B cell (primary cell): Measurements from ENCODE around the gene LGALS3. TPM values are rescaled to one million over a fixed set of nuclear protein-coding genes. Genes with fewer than 3 reads are reported as not detected.

Experiments used
- ATAC-seq: fragments of 200-7000 bp; cut with Tn5 transposase; one replicate; pipeline ENCODE4 v1.10.0; 2021; ENCODE audit warnings: low read depth, mild to moderate bottlenecking, moderate number of reproducible peaks, moderate library complexity
- CTCF ChIA-PET: fragments of 350-600 bp; sonication (Branson Sonifier 250); formaldehyde crosslinking; loops from one replicate; lab custom pipeline; 2021; ENCODE audit warnings: antibody characterized with exemption, inconsistent platforms; lab: Charles Lee
- POLR2A ChIA-PET: fragments of 350-600 bp; sonication (Branson Sonifier 250); formaldehyde crosslinking; loops from one replicate; lab custom pipeline; 2021; ENCODE audit warnings: antibody characterized with exemption; lab: Charles Lee
- DNase-seq: peaks from one replicate; pipeline ENCODE4 v3.0.0; 2013
- H2AFZ ChIP-seq: 2 replicates; pipeline ENCODE4 v1.6.1; 2012; ENCODE audit warnings: mild to moderate bottlenecking, low read depth, low read length; ENCODE audit not compliant: insufficient read depth, poor library complexity, severe bottlenecking
- H3K27ac ChIP-seq, 2 donors: 1 replicate in 1 of 2; 2 replicates in 1 of 2; pipeline ENCODE4 v1.5.1; 2012 to 2013; ENCODE audit warnings: low read length in 2 of 2, mild to moderate bottlenecking in 2 of 2, moderate library complexity in 1 of 2
- H3K27me3 ChIP-seq, 4 experiments: fragments of 200-600 bp in 1 of 4; sonication (generic) in 1 of 4; replicated peaks in 1 of 4; 1 replicate in 2 of 4; 2 replicates in 2 of 4; pipeline versions ENCODE4 v1.6.1 to v1.7.0; 2013 to 2016; ENCODE audit warnings: low read length in 3 of 4, mild to moderate bottlenecking in 2 of 4, mixed read lengths in 1 of 4, moderate library complexity in 1 of 4; ENCODE audit not compliant: insufficient read depth in 4 of 4, control insufficient read depth in 3 of 4; ENCODE audit errors: control extremely low read depth in 1 of 4
- H3K36me3 ChIP-seq, 2 experiments: replicated peaks in 1 of 2; 1 replicate in 1 of 2; 2 replicates in 1 of 2; pipeline versions ENCODE4 v1.6.1 to v1.7.1; 2013; ENCODE audit warnings: low read length in 1 of 2; ENCODE audit not compliant: insufficient read depth in 2 of 2, control insufficient read depth in 1 of 2; ENCODE audit errors: control extremely low read depth in 1 of 2, extremely low read depth in 1 of 2
- H3K4me1 ChIP-seq, 2 donors: fragments of 200-600 bp in 1 of 2; sonication (generic) in 1 of 2; 1 replicate in 1 of 2; 2 replicates in 1 of 2; pipeline versions ENCODE4 v1.5.1 to v1.6.1; 2013 to 2017; ENCODE audit warnings: low read length in 2 of 2; ENCODE audit not compliant: control insufficient read depth in 2 of 2, insufficient read depth in 2 of 2
- H3K4me2 ChIP-seq: replicated peaks from 2 replicates; pipeline ENCODE3; 2012; ENCODE audit warnings: mild to moderate bottlenecking, low read depth, low read length; ENCODE audit not compliant: poor library complexity, severe bottlenecking
- H3K4me3 ChIP-seq, 5 experiments: fragments of 200-600 bp in 1 of 5; sonication (generic) in 1 of 5; 1 replicate in 3 of 5; 2 replicates in 2 of 5; pipeline versions ENCODE4 v1.5.1 to v1.7.0; 2011 to 2016; ENCODE audit warnings: low read length in 4 of 5, mild to moderate bottlenecking in 4 of 5, low read depth in 2 of 5, control low read depth in 1 of 5, moderate library complexity in 1 of 5; ENCODE audit not compliant: insufficient read depth in 1 of 5; ENCODE audit errors: control extremely low read depth in 1 of 5, extremely low read depth in 1 of 5
- H3K79me2 ChIP-seq: fragments of 200-600 bp; sonication (generic); one replicate; pipeline ENCODE4 v1.6.0; 2016; ENCODE audit warnings: low read length; ENCODE audit not compliant: control insufficient read depth, insufficient read depth
- H3K9ac ChIP-seq: fragments of 200-600 bp; sonication (generic); 2 replicates; pipeline ENCODE4 v1.6.1; 2017; ENCODE audit warnings: mild to moderate bottlenecking, low read length, moderate library complexity
- H3K9me3 ChIP-seq, 3 donors: one replicate each; pipeline versions ENCODE4 v1.6.1 to v1.7.1; 2013; ENCODE audit warnings: low read length in 2 of 3; ENCODE audit not compliant: control insufficient read depth in 2 of 3, insufficient read depth in 1 of 3; ENCODE audit errors: control extremely low read depth in 1 of 3
- H4K20me1 ChIP-seq: 2 replicates; pipeline ENCODE4 v1.6.0; 2012; ENCODE audit warnings: mild to moderate bottlenecking, low read length; ENCODE audit not compliant: insufficient read depth, control insufficient read depth, poor library complexity, severe bottlenecking
- H3K27ac Mint-ChIP-seq: one replicate; pipeline ENCODE4 v1.8.0; 2021; ENCODE audit warnings: mixed read lengths
- H3K27me3 Mint-ChIP-seq: one replicate; pipeline ENCODE4 v1.8.0; 2021; ENCODE audit warnings: mixed read lengths
- H3K4me1 Mint-ChIP-seq: one replicate; pipeline ENCODE4 v1.8.0; 2021; ENCODE audit warnings: mixed read lengths
- H3K4me3 Mint-ChIP-seq: one replicate; pipeline ENCODE4 v1.8.0; 2021; ENCODE audit warnings: mixed read lengths
- H3K9me3 Mint-ChIP-seq: one replicate; pipeline ENCODE4 v1.8.0; 2022; ENCODE audit warnings: mixed read lengths; ENCODE audit not compliant: insufficient read depth
- EZH2 ChIP-seq: IDR thresholded peaks from 2 replicates; pipeline ENCODE4 v1.6.1; 2012; ENCODE audit warnings: borderline replicate concordance, low read depth, mild to moderate bottlenecking, moderate library complexity, low read length; ENCODE audit not compliant: insufficient read depth, poor library complexity, severe bottlenecking
- WGBS: methylation state at CpG from one replicate; pipeline ENCODE4 v1.1.5; 2013; ENCODE audit warnings: missing lambda C conversion rate; ENCODE audit not compliant: insufficient coverage; 5-methylcytosine and 5-hydroxymethylcytosine counted together
- intact Hi-C: fragments of 100-400 bp; cut with micrococcal nuclease; formaldehyde crosslinking; loops from one replicate; pipeline ENCODE4 v1.10.0; 2022
- polyA plus RNA-seq: library from polyadenylated mRNA; depleted of rRNA; stranded (reverse); fragments of >200 nt; gene quantifications from 2 replicates; pipeline ENCODE4 v1.2.3, GENCODE V29; 2012
- total RNA-seq, 2 donors: library from RNA; stranded (reverse); fragments of 120-200 nt in 1 of 2; gene quantifications; 1 replicate in 1 of 2; 2 replicates in 1 of 2; pipeline versions ENCODE4 v1.2.3 to v1.2.4, GENCODE V29; 2013 to 2022
- TF ChIP-seq, protein P1 (sequence below): fragments of 200-600 bp; IDR thresholded peaks from one replicate; pipeline ENCODE4 v1.8.0; 2022; ENCODE audit warnings: antibody characterized with exemption, mild to moderate bottlenecking

The LGALS3 gene
- total and polyA plus RNA-seq, 2 donors (not counting 1 experiment from before 2014, with no cell fraction given) = 7.0 to 21.1 TPM

GRCh38 chr14:55131370-55132137 is 2.5 kb downstream of the LGALS3 start:
- Histone ChIP-seq H3K79me2 (no peaks in the 10 kb centered on the region), H3K4me1 (peaks cover 7 to 8% of the 10 kb centered on the region in 2 donors)
- ATAC-seq = no peak

GRCh38 chr14:55133416-55133815 is 4.4 kb downstream of the LGALS3 start:
- Mint-ChIP-seq H3K4me1 (peaks cover 12% of the 10 kb centered on the region), H3K4me3 (no peak overlapping the region), H3K27ac (no peak overlapping the region), H3K27me3 (peaks cover 3% of the 10 kb centered on the region), H3K9me3 (no peaks in the 10 kb centered on the region)
- ATAC-seq = no peak
- Histone ChIP-seq H3K9ac (no peak overlapping the region), H3K4me1 (peaks cover 7 to 8% of the 10 kb centered on the region in 2 donors), H3K4me3 (no peak overlapping the region), H2AFZ (no peak overlapping the region), H3K9me3 (peaks cover 0 to 3% (median 0%) of the 10 kb centered on the region in 3 donors), H3K4me2 (no peak overlapping the region), H3K27me3 (peaks cover 0 to 13% (median 3%) of the 10 kb centered on the region in 4 experiments), H4K20me1 (no peaks in the 10 kb centered on the region), H3K79me2 (no peaks in the 10 kb centered on the region), H3K36me3 (no peaks in the 10 kb centered on the region), H3K27ac (no peak overlapping the region)
- ChIA-PET CTCF (interaction anchor here (0.6 to 1.0 kb wide), 2 partner anchors 35 to 44 kb away, joined by 3 to 5 read pairs; no protein-coding TSS in a partner anchor), POLR2A (no interaction called here)
- 87% methylated on average over 4 of the region's 4 CpGs for WGBS
- TF ChIP-seq EZH2 = no peak
- TF ChIP-seq, protein P1, sequence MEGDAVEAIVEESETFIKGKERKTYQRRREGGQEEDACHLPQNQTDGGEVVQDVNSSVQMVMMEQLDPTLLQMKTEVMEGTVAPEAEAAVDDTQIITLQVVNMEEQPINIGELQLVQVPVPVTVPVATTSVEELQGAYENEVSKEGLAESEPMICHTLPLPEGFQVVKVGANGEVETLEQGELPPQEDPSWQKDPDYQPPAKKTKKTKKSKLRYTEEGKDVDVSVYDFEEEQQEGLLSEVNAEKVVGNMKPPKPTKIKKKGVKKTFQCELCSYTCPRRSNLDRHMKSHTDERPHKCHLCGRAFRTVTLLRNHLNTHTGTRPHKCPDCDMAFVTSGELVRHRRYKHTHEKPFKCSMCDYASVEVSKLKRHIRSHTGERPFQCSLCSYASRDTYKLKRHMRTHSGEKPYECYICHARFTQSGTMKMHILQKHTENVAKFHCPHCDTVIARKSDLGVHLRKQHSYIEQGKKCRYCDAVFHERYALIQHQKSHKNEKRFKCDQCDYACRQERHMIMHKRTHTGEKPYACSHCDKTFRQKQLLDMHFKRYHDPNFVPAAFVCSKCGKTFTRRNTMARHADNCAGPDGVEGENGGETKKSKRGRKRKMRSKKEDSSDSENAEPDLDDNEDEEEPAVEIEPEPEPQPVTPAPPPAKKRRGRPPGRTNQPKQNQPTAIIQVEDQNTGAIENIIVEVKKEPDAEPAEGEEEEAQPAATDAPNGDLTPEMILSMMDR = no peak
- DNase-seq = no peak
- intact Hi-C loops = no loop called here

More at GRCh38 chr14:55131370-55132137, 2.5 kb downstream of the LGALS3 start:
- TF ChIP-seq EZH2 = no peak
- TF ChIP-seq, protein P1 = no peak
- H3K4me1 Mint-ChIP-seq = peaks cover 12% of the 10 kb centered on the region
- peak overlapping the region; percentile 46 for H3K4me3 Mint-ChIP-seq
- H3K27ac Mint-ChIP-seq = no peak overlapping the region
- Histone ChIP-seq H3K36me3 (no peaks in the 10 kb centered on the region), H3K9ac (no peak overlapping the region), H3K9me3 (peaks cover 0 to 3% (median 0%) of the 10 kb centered on the region in 3 donors), H4K20me1 (no peaks in the 10 kb centered on the region), H3K27ac (no peak overlapping the region), H3K4me2 (no peak overlapping the region), H2AFZ (no peak overlapping the region), H3K4me3 (no peak overlapping the region), H3K27me3 (peaks cover 0 to 13% (median 3%) of the 10 kb centered on the region in 4 experiments)
- intact Hi-C loops = no loop called here
- 98% methylated on average over 5 of the region's 7 CpGs for WGBS
- DNase-seq = no peak
- ChIA-PET POLR2A (no interaction called here), CTCF (interaction anchor here (0.6 to 1.3 kb wide), 6 partner anchors 15 to 29 kb away, joined by 3 to 7 read pairs (median 4); no protein-coding TSS in a partner anchor)
- peaks cover 3% of the 10 kb centered on the region for H3K27me3 Mint-ChIP-seq
- H3K9me3 Mint-ChIP-seq = no peaks in the 10 kb centered on the region
